Frontal cortex (tissue), 4 donors: ENCODE measurements around the gene IFI27L2. TPM values are rescaled to one million over a fixed set of nuclear protein-coding genes. Genes with fewer than 3 reads are reported as not detected.

Experiments
- DNase-seq, 2 donors: peaks; one replicate each; pipeline ENCODE4 v3.0.0; 2012; ENCODE audit warnings: low spot score in 2 of 2
- FAIRE-seq: peaks from 2 replicates; lab custom pipeline; 2012; peaks lifted over from hg19 to GRCh38; lab: Jason Lieb, UNC
- total RNA-seq: library from RNA; depleted of rRNA; stranded (reverse); fragments of >200 nt; gene quantifications from one replicate; pipeline ENCODE4 v1.2.3, GENCODE V29; 2014
- donor health status: control.
- donor health status: control.
- donor health status: control.

The IFI27L2 gene
- 17.9 TPM for total RNA-seq

GRCh38 chr14:94129111-94129757 lies at the start of gene IFI27L2:
IFI27L2 (minus strand) TSS chr14:94129604; CDS start chr14:94129564, 40 bp downstream.
- FAIRE-seq (no peak), DNase-seq (peak; percentile 65 to 80)

- FAIRE-seq (no peak), DNase-seq (no peak)
Observed at GRCh38 chr14:94177806-94178205, 48.4 kb upstream of the IFI27L2 start.

GRCh38 chr14:94176808-94177207 lies 47.4 kb upstream of the IFI27L2 start:
- DNase-seq, result no peak
- FAIRE-seq, result no peak

GRCh38 chr14:94175747-94176146 lies 46.3 kb upstream of the IFI27L2 start:
- FAIRE-seq, result no peak

GRCh38 chr14:94175011-94175745 lies 45.8 kb upstream of the IFI27L2 start:
- DNase-seq (no peak), FAIRE-seq (no peak)

More at GRCh38 chr14:94175747-94176146, 46.3 kb upstream of the IFI27L2 start:
- DNase-seq, result no peak

- no peak for DNase-seq
- FAIRE-seq, result no peak
Observed at GRCh38 chr14:94174604-94175010, 45.2 kb upstream of the IFI27L2 start.

- DNase-seq, result peak; percentile 90 to 92
- FAIRE-seq, result no peak
Observed at GRCh38 chr14:94173885-94174603, 44.6 kb upstream of the IFI27L2 start, which contains the start of gene PPP4R4. PPP4R4 (plus strand) TSS chr14:94174322; CDS start chr14:94174466, 144 bp downstream.

- FAIRE-seq (no peak), DNase-seq (peak in 1 of 2 donors; percentile 28)
Observed at GRCh38 chr14:94173471-94173884, 44.1 kb upstream of the IFI27L2 start.

- FAIRE-seq (no peak), DNase-seq (no peak)
Observed at GRCh38 chr14:94172545-94172944, 43.1 kb upstream of the IFI27L2 start.

GRCh38 chr14:94171208-94171607 lies 41.8 kb upstream of the IFI27L2 start:
- FAIRE-seq, result no peak
- DNase-seq, result no peak

- no peak for FAIRE-seq
Observed at GRCh38 chr14:94170136-94170535, 40.7 kb upstream of the IFI27L2 start.

GRCh38 chr14:94165744-94166143 lies 36.3 kb upstream of the IFI27L2 start:
- FAIRE-seq, result no peak

More at GRCh38 chr14:94170136-94170535, 40.7 kb upstream of the IFI27L2 start:
- DNase-seq, result no peak

GRCh38 chr14:94164685-94165431 lies 35.5 kb upstream of the IFI27L2 start:
- FAIRE-seq, result no peak
- peak in 1 of 2 donors; percentile 29 for DNase-seq

More at GRCh38 chr14:94165744-94166143, 36.3 kb upstream of the IFI27L2 start:
- no peak for DNase-seq

- FAIRE-seq (no peak), DNase-seq (no peak)
Observed at GRCh38 chr14:94163796-94164195, 34.4 kb upstream of the IFI27L2 start.

- FAIRE-seq (no peak), DNase-seq (no peak)
Observed at GRCh38 chr14:94162466-94162865, 33.1 kb upstream of the IFI27L2 start.

- no peak for FAIRE-seq
- no peak for DNase-seq
Observed at GRCh38 chr14:94161981-94162380, 32.6 kb upstream of the IFI27L2 start.

- FAIRE-seq, result no peak
- DNase-seq, result no peak
Observed at GRCh38 chr14:94161058-94161457, 31.7 kb upstream of the IFI27L2 start.

- FAIRE-seq (no peak), DNase-seq (no peak)
Observed at GRCh38 chr14:94158239-94158883, 29.0 kb upstream of the IFI27L2 start.

- FAIRE-seq (no peak), DNase-seq (no peak)
Observed at GRCh38 chr14:94157197-94157596, 27.8 kb upstream of the IFI27L2 start.
